Lower leg skin (tissue), 3 donors: ENCODE measurements around the gene LIFR.

ENCODE experiments used
- CTCF ChIP-seq, 3 donors: fragments of 450-650 bp; IDR thresholded peaks; one replicate each; pipeline ENCODE4 v1.5.1; 2016; ENCODE audit warnings: antibody characterized with exemption in 3 of 3, mild to moderate bottlenecking in 3 of 3, moderate library complexity in 2 of 3
- POLR2A ChIP-seq, 2 donors: fragments of 450-650 bp; IDR thresholded peaks; one replicate each; pipeline ENCODE4 v1.6.1; 2016 to 2017; ENCODE audit warnings: antibody characterized with exemption in 2 of 2, mild to moderate bottlenecking in 1 of 2, moderate library complexity in 1 of 2

DNA sequence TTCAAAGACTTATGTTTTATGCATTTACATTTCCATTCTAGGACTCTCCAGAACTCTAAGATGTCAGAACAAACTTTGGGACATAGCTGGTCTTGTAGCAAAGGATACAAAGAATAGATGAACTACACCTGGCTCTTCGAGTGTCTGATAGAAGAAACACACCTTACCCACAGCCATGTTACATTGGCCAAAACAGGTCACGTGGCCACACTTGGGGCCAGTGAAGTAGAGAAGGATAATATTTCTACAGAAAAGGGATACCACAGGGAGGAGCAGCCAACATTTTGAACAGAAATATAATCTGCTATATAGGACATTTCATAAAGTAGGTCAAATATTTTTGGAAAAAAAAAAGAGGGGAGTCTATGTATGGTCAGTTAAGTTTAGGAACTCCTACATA lies 22.7 kb upstream of the LIFR start:
- TF ChIP-seq CTCF (IDR thresholded peaks at IDR 0.05) (no peak), POLR2A (IDR thresholded peaks at IDR 0.05) (no peak)
